D721Med (cell line): ENCODE data around the gene STAC.

Experiments used
- DNase-seq: peaks from one replicate; pipeline ENCODE4 v3.0.0; 2011; ENCODE audit warnings: low spot score; ENCODE audit not compliant: insufficient read length
- FAIRE-seq: peaks from 2 replicates; lab custom pipeline; 2011; peaks lifted over from hg19 to GRCh38; lab: Jason Lieb, UNC
- CTCF ChIP-seq: IDR thresholded peaks from 2 replicates; pipeline ENCODE4 v1.5.1; 2012; ENCODE audit warnings: mild to moderate bottlenecking, control low read depth; ENCODE audit not compliant: insufficient read depth; ENCODE audit errors: missing control alignments

The STAC gene

GRCh38 chr3:36367912-36368573 lies 12.3 kb upstream of the STAC start:
- no peak for DNase-seq
- no peak for TF ChIP-seq CTCF
- no peak for FAIRE-seq

- DNase-seq (no peak), FAIRE-seq (no peak)
- no peak for TF ChIP-seq CTCF
These were observed 7.8 kb upstream of the STAC start for GRCh38 chr3:36372534-36372935.

- no peak for FAIRE-seq
- DNase-seq: no peak
- no peak for TF ChIP-seq CTCF
These were observed 7.2 kb upstream of the STAC start for GRCh38 chr3:36373084-36373483.

GRCh38 chr3:36373666-36374065 lies 6.6 kb upstream of the STAC start:
- FAIRE-seq (no peak), DNase-seq (no peak)
- no peak for TF ChIP-seq CTCF

GRCh38 chr3:36379872-36380220 lies 458 bp upstream of the STAC start:
- FAIRE-seq: no peak
- TF ChIP-seq CTCF: no peak
- DNase-seq: no peak

- no peak for TF ChIP-seq CTCF
- FAIRE-seq (peak; percentile 29), DNase-seq (no peak)
These were observed 1.1 kb downstream of the STAC start for GRCh38 chr3:36381311-36381956.

GRCh38 chr3:36393563-36393962 lies 13.3 kb downstream of the STAC start:
- DNase-seq (no peak), FAIRE-seq (no peak)
- TF ChIP-seq CTCF: no peak
